ENCODE measurements around the gene PTPN4.
"Not testable (repeated sequence)": the region's sequence is repeated elsewhere in the genome, so short reads cannot be mapped to it uniquely, and the experiment has no call there.

The PTPN4 gene

DNA sequence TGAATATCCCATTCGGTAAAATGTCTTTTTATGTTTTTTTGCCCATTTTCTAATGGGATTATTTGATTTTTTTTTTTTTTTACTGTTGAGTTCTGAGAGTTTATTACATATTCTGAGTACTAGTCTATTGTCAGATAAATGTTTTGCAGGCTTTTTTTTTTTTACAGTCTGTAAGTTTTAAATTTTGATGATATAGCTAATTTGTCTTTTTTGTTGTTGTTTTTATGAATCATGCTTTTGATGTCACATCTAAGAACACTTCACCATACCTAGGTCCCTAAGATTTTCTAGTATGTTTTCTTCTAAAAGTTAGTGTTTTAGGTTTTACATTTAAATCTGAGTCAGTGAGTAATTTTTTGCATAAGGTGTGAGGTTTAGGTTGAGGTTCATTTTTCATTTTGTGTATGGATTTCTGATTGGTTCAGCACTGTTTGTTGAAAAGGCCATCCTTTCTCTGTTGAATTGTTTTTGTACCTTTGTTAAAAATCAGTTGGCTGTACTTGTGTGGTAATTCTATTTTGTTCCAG is 40.7 kb downstream of the PTPN4 start:
- no peaks in the 10 kb centered on the region for H3K9me3 ChIP-seq

DNA sequence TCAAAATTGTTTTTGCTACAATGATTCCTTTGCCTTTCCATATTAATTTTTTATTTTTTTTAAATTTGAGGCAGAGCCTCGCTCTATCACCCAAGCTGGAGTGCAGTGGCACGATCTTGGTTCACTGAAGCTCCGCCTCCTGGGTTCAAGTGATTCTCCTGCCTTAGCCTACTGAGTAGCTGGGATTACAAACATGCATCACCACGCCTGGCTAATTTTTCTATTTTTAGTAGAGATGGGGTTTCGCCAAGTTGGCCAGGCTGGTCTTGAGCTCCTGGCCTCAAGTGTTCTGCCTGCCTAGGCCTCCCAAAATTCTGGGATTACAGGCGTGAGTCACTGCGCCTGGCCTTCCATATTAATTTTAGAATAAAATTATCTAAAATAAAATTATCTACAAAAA is 41.3 kb downstream of the PTPN4 start:
- no peaks in the 10 kb centered on the region for H3K27me3 ChIP-seq
- H3K9me3 ChIP-seq, result no peaks in the 10 kb centered on the region
- H3K4me3 ChIP-seq (ENCODE audit: low read depth, low read length), result no peak overlapping the region
- no peak for DNase-seq
- H3K4me1 ChIP-seq, result no peaks in the 10 kb centered on the region
- no peaks in the 10 kb centered on the region for H3K36me3 ChIP-seq
- TF ChIP-seq, protein P1, sequence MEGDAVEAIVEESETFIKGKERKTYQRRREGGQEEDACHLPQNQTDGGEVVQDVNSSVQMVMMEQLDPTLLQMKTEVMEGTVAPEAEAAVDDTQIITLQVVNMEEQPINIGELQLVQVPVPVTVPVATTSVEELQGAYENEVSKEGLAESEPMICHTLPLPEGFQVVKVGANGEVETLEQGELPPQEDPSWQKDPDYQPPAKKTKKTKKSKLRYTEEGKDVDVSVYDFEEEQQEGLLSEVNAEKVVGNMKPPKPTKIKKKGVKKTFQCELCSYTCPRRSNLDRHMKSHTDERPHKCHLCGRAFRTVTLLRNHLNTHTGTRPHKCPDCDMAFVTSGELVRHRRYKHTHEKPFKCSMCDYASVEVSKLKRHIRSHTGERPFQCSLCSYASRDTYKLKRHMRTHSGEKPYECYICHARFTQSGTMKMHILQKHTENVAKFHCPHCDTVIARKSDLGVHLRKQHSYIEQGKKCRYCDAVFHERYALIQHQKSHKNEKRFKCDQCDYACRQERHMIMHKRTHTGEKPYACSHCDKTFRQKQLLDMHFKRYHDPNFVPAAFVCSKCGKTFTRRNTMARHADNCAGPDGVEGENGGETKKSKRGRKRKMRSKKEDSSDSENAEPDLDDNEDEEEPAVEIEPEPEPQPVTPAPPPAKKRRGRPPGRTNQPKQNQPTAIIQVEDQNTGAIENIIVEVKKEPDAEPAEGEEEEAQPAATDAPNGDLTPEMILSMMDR (IDR thresholded peaks at IDR 0.05; ENCODE audit: low read depth, low read length), result no peak

More for the DNA sequence above, 40.7 kb downstream of the PTPN4 start:
- H3K4me3 ChIP-seq (ENCODE audit: low read depth, low read length), result no peak overlapping the region
- H3K36me3 ChIP-seq, result no peaks in the 10 kb centered on the region
- no peaks in the 10 kb centered on the region for H3K27me3 ChIP-seq
- H3K4me1 ChIP-seq, result no peaks in the 10 kb centered on the region
- TF ChIP-seq, protein P1 (IDR thresholded peaks at IDR 0.05; ENCODE audit: low read depth, low read length), result no peak
- no peak for DNase-seq

DNA sequence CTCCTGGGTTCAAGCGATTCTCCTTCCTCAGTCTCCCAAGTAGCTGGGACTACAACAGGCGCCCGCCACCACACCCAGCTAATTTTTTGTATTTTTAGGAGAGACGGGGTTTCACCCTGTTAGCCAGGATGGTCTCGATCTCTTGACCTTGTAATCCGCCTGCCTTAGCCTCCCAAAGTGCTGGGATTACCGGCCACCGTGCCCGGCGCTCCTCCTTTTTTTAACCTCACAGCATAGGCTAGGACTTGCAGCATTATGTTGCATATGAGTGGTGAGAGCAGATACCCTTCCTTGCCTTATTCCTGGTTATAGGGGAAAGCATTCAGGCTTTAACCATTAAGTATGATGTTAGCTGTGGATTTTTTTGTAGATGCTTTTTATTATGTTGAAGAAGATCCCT is 42.3 kb downstream of the PTPN4 start:
- H3K36me3 ChIP-seq; H3K4me3 ChIP-seq (ENCODE audit: low read depth, low read length); DNase-seq; H3K4me1 ChIP-seq; H3K9me3 ChIP-seq; H3K27me3 ChIP-seq: not testable (repeated sequence)

DNA sequence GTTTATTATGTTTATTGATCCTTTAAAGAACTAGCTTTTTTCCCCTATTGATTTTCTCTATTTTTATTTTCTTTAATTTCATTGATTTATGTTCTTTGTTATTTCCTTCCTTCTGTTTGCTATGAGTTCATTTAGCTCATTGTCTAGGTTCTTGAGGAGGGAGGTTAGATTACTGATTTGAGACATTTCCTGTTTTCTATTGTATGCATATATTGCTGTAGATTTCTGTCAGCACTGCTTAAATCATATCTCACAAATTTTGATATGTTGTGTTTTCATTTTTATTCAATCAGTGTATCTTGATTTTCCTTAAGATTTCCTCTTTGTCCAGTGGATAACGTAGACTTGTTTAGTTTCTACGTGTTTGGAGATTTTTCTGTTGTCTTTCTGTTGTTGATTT is 43.4 kb downstream of the PTPN4 start:
- TF ChIP-seq, protein P1 (IDR thresholded peaks at IDR 0.05; ENCODE audit: low read depth, low read length), result no peak
- Histone ChIP-seq H3K36me3 (no peaks in the 10 kb centered on the region), H3K9me3 (no peaks in the 10 kb centered on the region), H3K27me3 (no peaks in the 10 kb centered on the region), H3K4me3 (ENCODE audit: low read depth, low read length) (no peak overlapping the region), H3K4me1 (no peaks in the 10 kb centered on the region)
- DNase-seq, result no peak

DNA sequence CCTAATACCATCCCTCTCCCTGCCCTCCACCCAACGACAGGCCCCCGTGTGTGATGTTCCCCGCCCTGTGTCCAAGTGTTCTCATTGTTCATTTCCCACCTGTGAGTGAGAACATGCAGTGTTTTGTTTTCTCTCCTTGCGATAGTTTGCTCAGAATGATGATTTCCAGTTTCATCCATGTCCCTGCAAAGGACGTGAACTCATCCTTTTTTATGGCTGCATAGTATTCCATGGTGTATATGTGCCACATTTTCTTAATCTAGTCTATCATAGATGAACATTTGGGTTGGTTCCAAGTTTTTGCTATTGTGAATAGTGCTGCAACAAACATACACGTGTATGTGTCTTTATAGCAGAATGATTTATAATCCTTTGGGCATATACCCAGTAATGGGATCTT is 44.7 kb downstream of the PTPN4 start:
- not testable (repeated sequence) for H3K4me3 ChIP-seq (ENCODE audit: low read depth, low read length); H3K36me3 ChIP-seq; H3K27me3 ChIP-seq; H3K4me1 ChIP-seq; H3K9me3 ChIP-seq; DNase-seq

DNA sequence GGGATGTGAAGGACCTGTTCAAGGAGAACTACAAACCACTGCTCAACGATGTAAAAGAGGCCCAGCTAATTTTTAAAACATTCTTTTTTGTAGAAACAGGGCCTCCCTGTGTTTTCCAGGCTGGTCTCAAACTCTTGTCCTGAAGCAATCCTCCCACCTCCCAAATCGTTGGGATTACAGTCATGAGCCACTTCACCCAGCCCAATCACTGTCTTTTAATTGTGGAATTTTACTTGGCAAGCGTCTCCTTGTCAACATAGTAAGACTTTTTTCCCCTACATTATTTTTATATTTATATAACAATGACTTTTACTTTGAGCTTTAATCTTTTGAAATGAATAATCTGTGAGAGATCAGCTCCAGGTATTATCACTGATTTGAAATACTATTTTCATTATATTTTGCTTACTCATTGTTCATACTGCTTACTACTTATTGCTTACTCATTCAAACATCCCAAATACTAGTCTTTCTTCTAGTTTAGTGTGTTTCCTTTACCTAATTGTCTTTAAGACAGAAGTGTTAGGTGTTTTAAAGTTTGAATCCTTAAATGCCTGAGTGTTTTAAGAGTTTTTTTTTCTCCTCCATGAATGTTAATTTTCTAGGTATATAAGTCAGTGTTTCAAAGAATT is 48.9 kb downstream of the PTPN4 start:
- H3K36me3 ChIP-seq, result no peaks in the 10 kb centered on the region
- H3K4me3 ChIP-seq (ENCODE audit: low read depth, low read length), result no peak overlapping the region
- DNase-seq, result no peak
- TF ChIP-seq, protein P1 (IDR thresholded peaks at IDR 0.05; ENCODE audit: low read depth, low read length), result no peak
- H3K4me1 ChIP-seq, result no peaks in the 10 kb centered on the region
- H3K9me3 ChIP-seq, result no peaks in the 10 kb centered on the region
- H3K27me3 ChIP-seq, result no peaks in the 10 kb centered on the region

DNA sequence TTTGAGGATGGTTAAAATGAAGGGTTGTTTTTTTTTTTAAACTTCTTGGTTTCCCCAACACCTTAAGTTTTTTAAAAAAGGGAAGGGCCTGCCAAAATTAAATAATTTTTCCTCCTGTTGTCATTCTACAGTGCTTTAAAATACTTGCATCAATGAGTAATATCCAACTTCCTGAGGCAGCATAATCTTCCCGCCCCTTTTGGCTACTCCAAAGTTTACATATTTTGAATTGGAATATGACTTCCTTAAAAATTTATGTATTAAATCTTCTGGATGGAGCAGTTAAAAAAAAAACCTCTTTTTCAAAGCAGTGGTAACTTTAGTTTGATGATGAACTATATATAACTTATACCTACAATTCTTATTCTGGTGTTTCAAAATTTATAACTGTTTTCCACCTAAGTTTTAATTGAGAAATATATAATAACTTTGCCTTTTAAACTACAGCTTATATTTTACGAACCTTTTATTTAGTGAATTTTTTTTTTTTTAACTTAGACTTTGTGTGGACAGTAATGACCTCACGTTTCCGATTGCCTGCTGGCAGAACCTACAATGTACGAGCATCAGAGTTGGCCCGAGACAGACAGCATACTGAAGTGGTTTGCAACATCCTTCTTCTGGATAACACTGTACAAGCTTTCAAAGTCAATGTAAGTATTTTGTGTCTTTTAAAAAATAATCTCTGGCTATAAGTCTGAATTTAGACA is 49.8 kb downstream of the PTPN4 start:
- Histone ChIP-seq H3K4me3 (ENCODE audit: low read depth, low read length) (no peak overlapping the region), H3K27me3 (no peaks in the 10 kb centered on the region), H3K4me1 (no peaks in the 10 kb centered on the region), H3K36me3 (no peaks in the 10 kb centered on the region), H3K9me3 (no peaks in the 10 kb centered on the region)
- TF ChIP-seq, protein P1 (IDR thresholded peaks at IDR 0.05; ENCODE audit: low read depth, low read length), result no peak
- no peak for DNase-seq

Data from BE2C (cell line).